ENCODE results near the gene CCDC110. TPM values are rescaled to one million over a fixed set of nuclear protein-coding genes. Genes with fewer than 3 reads are reported as not detected.
"Not testable (repeated sequence)": the region's sequence is repeated elsewhere in the genome, so short reads cannot be mapped to it uniquely, and the experiment has no call there.

CCDC110 gene
- total RNA-seq, result not detected

GRCh38 chr4:185471235-185472102 is at the start of gene CCDC110:
Gene CCDC110 (minus strand): TSS chr4:185471733. CDS start chr4:185471683, 50 bp downstream.
- DNase-seq (peak; percentile 93), ATAC-seq (peak; percentile 93 to 96)
- Mint-ChIP-seq H3K9me3 (no peaks in the 10 kb centered on the region), H3K4me3 (peak within 1 kb of the TSS; percentile 81), H3K4me1 (ENCODE audit: low read depth) (peaks cover 12% of the 10 kb centered on the region), H3K27me3 (ENCODE audit: low read depth) (peaks cover 7% of the 10 kb centered on the region), H3K36me3 (ENCODE audit: insufficient read depth) (no peaks in the 10 kb centered on the region)

GRCh38 chr4:185520119-185520518 is 48.6 kb upstream of the CCDC110 start:
- Mint-ChIP-seq H3K4me1 (ENCODE audit: low read depth) (no peaks in the 10 kb centered on the region), H3K9me3 (no peaks in the 10 kb centered on the region), H3K4me3 (no peak overlapping the region), H3K27me3 (ENCODE audit: low read depth) (peaks cover 19% of the 10 kb centered on the region), H3K36me3 (ENCODE audit: insufficient read depth) (no peaks in the 10 kb centered on the region)
- no peak for ATAC-seq
- DNase-seq, result no peak

- H3K36me3 Mint-ChIP-seq (ENCODE audit: insufficient read depth), result no peaks in the 10 kb centered on the region
- ATAC-seq (no peak), DNase-seq (no peak)
- peaks cover 8% of the 10 kb centered on the region for H3K4me1 Mint-ChIP-seq (ENCODE audit: low read depth)
- H3K4me3 Mint-ChIP-seq, result no peak overlapping the region
- peaks cover 31% of the 10 kb centered on the region for H3K27me3 Mint-ChIP-seq (ENCODE audit: low read depth)
- H3K9me3 Mint-ChIP-seq, result no peaks in the 10 kb centered on the region
Observed at GRCh38 chr4:185518494-185518893, 47.0 kb upstream of the CCDC110 start.

- Mint-ChIP-seq H3K4me3 (no peak overlapping the region), H3K4me1 (ENCODE audit: low read depth) (peaks cover 11% of the 10 kb centered on the region), H3K27me3 (ENCODE audit: low read depth) (peaks cover 33% of the 10 kb centered on the region), H3K36me3 (ENCODE audit: insufficient read depth) (no peaks in the 10 kb centered on the region), H3K9me3 (no peaks in the 10 kb centered on the region)
- ATAC-seq (no peak), DNase-seq (no peak)
Observed at GRCh38 chr4:185518069-185518468, 46.5 kb upstream of the CCDC110 start.

- no peak for DNase-seq
- Mint-ChIP-seq H3K4me1 (ENCODE audit: low read depth) (peaks cover 17% of the 10 kb centered on the region), H3K9me3 (no peaks in the 10 kb centered on the region), H3K36me3 (ENCODE audit: insufficient read depth) (no peaks in the 10 kb centered on the region), H3K4me3 (no peak overlapping the region), H3K27me3 (ENCODE audit: low read depth) (peaks cover 44% of the 10 kb centered on the region)
- ATAC-seq, result no peak
Observed at GRCh38 chr4:185515248-185515647, 43.7 kb upstream of the CCDC110 start.

GRCh38 chr4:185514182-185514697 is 42.7 kb upstream of the CCDC110 start:
- ATAC-seq (no peak), DNase-seq (no peak)
- no peak overlapping the region for H3K4me3 Mint-ChIP-seq
- peaks cover 40% of the 10 kb centered on the region for H3K27me3 Mint-ChIP-seq (ENCODE audit: low read depth)
- no peaks in the 10 kb centered on the region for H3K36me3 Mint-ChIP-seq (ENCODE audit: insufficient read depth)
- no peaks in the 10 kb centered on the region for H3K9me3 Mint-ChIP-seq
- peaks cover 17% of the 10 kb centered on the region for H3K4me1 Mint-ChIP-seq (ENCODE audit: low read depth)

- H3K9me3 Mint-ChIP-seq, result no peaks in the 10 kb centered on the region
- H3K36me3 Mint-ChIP-seq (ENCODE audit: insufficient read depth), result no peaks in the 10 kb centered on the region
- ATAC-seq (no peak), DNase-seq (no peak)
- no peak overlapping the region for H3K4me3 Mint-ChIP-seq
- peaks cover 40% of the 10 kb centered on the region for H3K27me3 Mint-ChIP-seq (ENCODE audit: low read depth)
- peaks cover 17% of the 10 kb centered on the region for H3K4me1 Mint-ChIP-seq (ENCODE audit: low read depth)
Observed at GRCh38 chr4:185513489-185514181, 42.1 kb upstream of the CCDC110 start.

- DNase-seq, result no peak
- no peak for ATAC-seq
- Mint-ChIP-seq H3K9me3 (no peaks in the 10 kb centered on the region), H3K4me1 (ENCODE audit: low read depth) (peaks cover 17% of the 10 kb centered on the region), H3K27me3 (ENCODE audit: low read depth) (peaks cover 44% of the 10 kb centered on the region), H3K36me3 (ENCODE audit: insufficient read depth) (no peaks in the 10 kb centered on the region), H3K4me3 (no peak overlapping the region)
Observed at GRCh38 chr4:185512516-185512915, 41.0 kb upstream of the CCDC110 start.

GRCh38 chr4:185511243-185511642 is 39.7 kb upstream of the CCDC110 start:
- not testable (repeated sequence) for DNase-seq; H3K4me3 Mint-ChIP-seq; H3K9me3 Mint-ChIP-seq; H3K36me3 Mint-ChIP-seq (ENCODE audit: insufficient read depth); ATAC-seq
- H3K4me1 Mint-ChIP-seq (ENCODE audit: low read depth), result peaks cover 17% of the 10 kb centered on the region
- H3K27me3 Mint-ChIP-seq (ENCODE audit: low read depth), result peaks cover 45% of the 10 kb centered on the region

GRCh38 chr4:185510806-185511205 is 39.3 kb upstream of the CCDC110 start:
- DNase-seq (no peak), ATAC-seq (no peak)
- H3K4me3 Mint-ChIP-seq, result no peak overlapping the region
- H3K36me3 Mint-ChIP-seq (ENCODE audit: insufficient read depth), result no peaks in the 10 kb centered on the region
- no peaks in the 10 kb centered on the region for H3K9me3 Mint-ChIP-seq
- H3K27me3 Mint-ChIP-seq (ENCODE audit: low read depth), result peaks cover 47% of the 10 kb centered on the region
- peaks cover 17% of the 10 kb centered on the region for H3K4me1 Mint-ChIP-seq (ENCODE audit: low read depth)

- no peaks in the 10 kb centered on the region for H3K9me3 Mint-ChIP-seq
- H3K36me3 Mint-ChIP-seq (ENCODE audit: insufficient read depth), result no peaks in the 10 kb centered on the region
- no peak for DNase-seq
- H3K27me3 Mint-ChIP-seq (ENCODE audit: low read depth), result peaks cover 39% of the 10 kb centered on the region
- ATAC-seq, result no peak
- no peak overlapping the region for H3K4me3 Mint-ChIP-seq
- H3K4me1 Mint-ChIP-seq (ENCODE audit: low read depth), result peaks cover 7% of the 10 kb centered on the region
Observed at GRCh38 chr4:185508181-185508580, 36.6 kb upstream of the CCDC110 start.

GRCh38 chr4:185506422-185506821 is 34.9 kb upstream of the CCDC110 start:
- ATAC-seq, result no peak
- H3K4me1 Mint-ChIP-seq (ENCODE audit: low read depth), result no peaks in the 10 kb centered on the region
- no peaks in the 10 kb centered on the region for H3K9me3 Mint-ChIP-seq
- H3K4me3 Mint-ChIP-seq, result no peak overlapping the region
- peaks cover 35% of the 10 kb centered on the region for H3K27me3 Mint-ChIP-seq (ENCODE audit: low read depth)
- no peaks in the 10 kb centered on the region for H3K36me3 Mint-ChIP-seq (ENCODE audit: insufficient read depth)
- DNase-seq, result no peak

- H3K27me3 Mint-ChIP-seq (ENCODE audit: low read depth), result peaks cover 31% of the 10 kb centered on the region
- DNase-seq (no peak), ATAC-seq (no peak)
- H3K4me1 Mint-ChIP-seq (ENCODE audit: low read depth), result no peaks in the 10 kb centered on the region
- H3K36me3 Mint-ChIP-seq (ENCODE audit: insufficient read depth), result no peaks in the 10 kb centered on the region
- H3K9me3 Mint-ChIP-seq, result peaks cover 8% of the 10 kb centered on the region
- no peak overlapping the region for H3K4me3 Mint-ChIP-seq
Observed at GRCh38 chr4:185504098-185505047, 32.8 kb upstream of the CCDC110 start.

- Mint-ChIP-seq H3K36me3 (ENCODE audit: insufficient read depth) (no peaks in the 10 kb centered on the region), H3K4me3 (no peak overlapping the region), H3K9me3 (peaks cover 8% of the 10 kb centered on the region), H3K27me3 (ENCODE audit: low read depth) (peaks cover 27% of the 10 kb centered on the region), H3K4me1 (ENCODE audit: low read depth) (no peaks in the 10 kb centered on the region)
- no peak for ATAC-seq
- DNase-seq, result no peak
Observed at GRCh38 chr4:185502386-185502785, 30.9 kb upstream of the CCDC110 start.

Data from activated T-cell treated with anti-CD3 and anti-CD28 coated beads, Interleukin-2, amount 50 U/mL, for 4 hours (primary cell).